Transverse colon (tissue), 4 donors: Measurements from ENCODE around the gene SMIM31.

Source experiments
- EP300 ChIP-seq: sonication (generic); formaldehyde crosslinking; IDR thresholded peaks from one replicate; pipeline ENCODE4 v1.6.1; 2017; ENCODE audit warnings: antibody characterized with exemption, low read depth
- POLR2A ChIP-seq: fragments of 450-650 bp; IDR thresholded peaks from one replicate; pipeline ENCODE4 v1.6.1; 2016; ENCODE audit warnings: antibody characterized with exemption, mild to moderate bottlenecking, moderate library complexity
- POLR2AphosphoS5 ChIP-seq, 3 donors: sonication (generic); formaldehyde crosslinking; IDR thresholded peaks; one replicate each; pipeline ENCODE4 v1.6.1; 2016; ENCODE audit warnings: antibody characterized with exemption in 3 of 3
- TF ChIP-seq, protein P1 (sequence below), 5 experiments: fragments of 200-600 bp in 3 of 5; fragments of 450-650 bp in 2 of 5; sonication (generic) in 3 of 5; IDR thresholded peaks; 1 replicate in 2 of 5; 2 replicates in 3 of 5; pipeline ENCODE4 v1.5.1; 2016 to 2017; ENCODE audit warnings: antibody characterized with exemption in 5 of 5, inconsistent platforms in 3 of 5, mild to moderate bottlenecking in 2 of 5, moderate library complexity in 1 of 5

DNA sequence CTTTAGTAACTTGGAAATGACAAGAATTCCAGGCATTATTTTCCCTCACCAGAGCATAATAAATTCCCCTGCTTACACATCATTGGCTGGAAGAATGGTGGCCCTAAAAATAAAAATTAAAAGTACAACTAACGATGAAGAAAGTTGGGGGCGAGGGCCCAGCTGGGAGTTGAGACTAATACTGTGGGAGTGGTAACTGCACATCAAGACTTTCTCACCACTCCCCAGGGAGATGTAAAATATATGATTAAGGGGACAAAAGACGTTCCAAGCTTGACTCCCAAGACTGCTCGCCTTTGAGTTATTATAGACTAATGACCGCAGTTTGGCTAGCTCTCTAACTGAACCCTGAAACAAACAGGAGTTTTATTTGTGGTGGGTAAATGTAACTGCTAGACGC is 30.0 kb downstream of the SMIM31 start:
- TF ChIP-seq, protein P1, sequence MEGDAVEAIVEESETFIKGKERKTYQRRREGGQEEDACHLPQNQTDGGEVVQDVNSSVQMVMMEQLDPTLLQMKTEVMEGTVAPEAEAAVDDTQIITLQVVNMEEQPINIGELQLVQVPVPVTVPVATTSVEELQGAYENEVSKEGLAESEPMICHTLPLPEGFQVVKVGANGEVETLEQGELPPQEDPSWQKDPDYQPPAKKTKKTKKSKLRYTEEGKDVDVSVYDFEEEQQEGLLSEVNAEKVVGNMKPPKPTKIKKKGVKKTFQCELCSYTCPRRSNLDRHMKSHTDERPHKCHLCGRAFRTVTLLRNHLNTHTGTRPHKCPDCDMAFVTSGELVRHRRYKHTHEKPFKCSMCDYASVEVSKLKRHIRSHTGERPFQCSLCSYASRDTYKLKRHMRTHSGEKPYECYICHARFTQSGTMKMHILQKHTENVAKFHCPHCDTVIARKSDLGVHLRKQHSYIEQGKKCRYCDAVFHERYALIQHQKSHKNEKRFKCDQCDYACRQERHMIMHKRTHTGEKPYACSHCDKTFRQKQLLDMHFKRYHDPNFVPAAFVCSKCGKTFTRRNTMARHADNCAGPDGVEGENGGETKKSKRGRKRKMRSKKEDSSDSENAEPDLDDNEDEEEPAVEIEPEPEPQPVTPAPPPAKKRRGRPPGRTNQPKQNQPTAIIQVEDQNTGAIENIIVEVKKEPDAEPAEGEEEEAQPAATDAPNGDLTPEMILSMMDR (IDR thresholded peaks at IDR 0.05): no peak
- TF ChIP-seq EP300 (no peak), POLR2A (no peak), POLR2AphosphoS5 (IDR thresholded peaks at IDR 0.05) (no peak)
